Fibroblast of lung (primary cell): ENCODE results near the gene LRMDA. TPM values are rescaled to one million over a fixed set of nuclear protein-coding genes. Genes with fewer than 3 reads are reported as not detected.

ENCODE experiments used
- DNase-seq, 2 donors: peaks; one replicate each; pipeline versions ENCODE4 v3.0.0 to v3.0.0-alpha.2; 2010; ENCODE audit warnings: low read depth in 2 of 2
- H2AFZ ChIP-seq: 2 replicates; pipeline ENCODE4 v1.5.1; 2012; ENCODE audit warnings: low read length, control low read depth, inconsistent platforms
- H3K27ac ChIP-seq: 2 replicates; pipeline ENCODE4 v1.5.1; 2011; ENCODE audit warnings: low read length, control low read depth; ENCODE audit not compliant: insufficient read depth
- H3K27me3 ChIP-seq: 2 replicates; pipeline ENCODE4 v1.5.1; 2011; ENCODE audit warnings: mild to moderate bottlenecking, low read length; ENCODE audit not compliant: control insufficient read depth, insufficient read depth
- H3K36me3 ChIP-seq: 2 replicates; pipeline ENCODE4 v1.5.1; 2011; ENCODE audit warnings: low read length; ENCODE audit not compliant: control insufficient read depth, insufficient read depth
- H3K4me1 ChIP-seq: 2 replicates; pipeline ENCODE4 v1.5.1; 2011; ENCODE audit warnings: low read length; ENCODE audit not compliant: control insufficient read depth, insufficient read depth; ENCODE audit errors: extremely low read depth
- H3K4me2 ChIP-seq: 2 replicates; pipeline ENCODE4 v1.5.1; 2011; ENCODE audit warnings: low read length, control low read depth; ENCODE audit not compliant: insufficient read depth; ENCODE audit errors: extremely low read depth
- H3K4me3 ChIP-seq, 4 experiments: fragments of 200-600 bp in 1 of 4; sonication (generic) in 1 of 4; replicated peaks in 1 of 4; 2 replicates each; pipeline ENCODE4 v1.5.1; 2011 to 2016; ENCODE audit warnings: low read length in 4 of 4, low read depth in 3 of 4, mild to moderate bottlenecking in 3 of 4, control low read depth in 2 of 4, inconsistent platforms in 1 of 4, mixed read lengths in 1 of 4; ENCODE audit not compliant: insufficient read depth in 1 of 4; ENCODE audit errors: control extremely low read depth in 1 of 4
- H3K79me2 ChIP-seq: 2 replicates; pipeline ENCODE4 v1.5.1; 2012; ENCODE audit warnings: mild to moderate bottlenecking, low read length, inconsistent platforms; ENCODE audit not compliant: control insufficient read depth, insufficient read depth
- H3K9ac ChIP-seq: 2 replicates; pipeline ENCODE4 v1.5.1; 2011; ENCODE audit warnings: mild to moderate bottlenecking, low read length, control low read depth; ENCODE audit not compliant: insufficient read depth
- H3K9me3 ChIP-seq: 2 replicates; pipeline ENCODE4 v1.5.1; 2012; ENCODE audit warnings: low read depth, low read length; ENCODE audit not compliant: control insufficient read depth, insufficient read depth
- H4K20me1 ChIP-seq: 2 replicates; pipeline ENCODE4 v1.5.1; 2011; ENCODE audit warnings: low read length; ENCODE audit not compliant: control insufficient read depth, insufficient read depth; ENCODE audit errors: extremely low read depth
- EZH2 ChIP-seq: IDR thresholded peaks from 2 replicates; pipeline ENCODE4 v1.5.1; 2012; ENCODE audit warnings: low read length, control low read depth, mild to moderate bottlenecking; ENCODE audit errors: missing control alignments
- polyA plus RNA-seq, 2 donors: library from polyadenylated mRNA; depleted of rRNA in 1 of 2; stranded (reverse) in 1 of 2; unstranded in 1 of 2; fragments of >200 nt; gene quantifications; 2 replicates each; pipeline ENCODE4 v1.2.1, GENCODE V29; 2011 to 2012; ENCODE audit warnings: missing spikeins in 1 of 2
- total RNA-seq: library from RNA; depleted of rRNA; stranded (reverse); fragments of >200 nt; gene quantifications from 2 replicates; pipeline ENCODE4 v1.2.1, GENCODE V29; 2014
- TF ChIP-seq, protein P1 (sequence below), 2 donors: IDR thresholded peaks in 1 of 2; conservative IDR thresholded peaks in 1 of 2; 1 replicate in 1 of 2; 2 replicates in 1 of 2; pipeline ENCODE4 v1.5.1; 2011 to 2012; ENCODE audit warnings: low read length in 2 of 2, control low read depth in 1 of 2, inconsistent platforms in 1 of 2, low read depth in 1 of 2, mild to moderate bottlenecking in 1 of 2

The LRMDA gene
- total and polyA plus RNA-seq, 2 donors (not counting 1 experiment from before 2014, with no cell fraction given) = 1.7 to 2.0 TPM

DNA sequence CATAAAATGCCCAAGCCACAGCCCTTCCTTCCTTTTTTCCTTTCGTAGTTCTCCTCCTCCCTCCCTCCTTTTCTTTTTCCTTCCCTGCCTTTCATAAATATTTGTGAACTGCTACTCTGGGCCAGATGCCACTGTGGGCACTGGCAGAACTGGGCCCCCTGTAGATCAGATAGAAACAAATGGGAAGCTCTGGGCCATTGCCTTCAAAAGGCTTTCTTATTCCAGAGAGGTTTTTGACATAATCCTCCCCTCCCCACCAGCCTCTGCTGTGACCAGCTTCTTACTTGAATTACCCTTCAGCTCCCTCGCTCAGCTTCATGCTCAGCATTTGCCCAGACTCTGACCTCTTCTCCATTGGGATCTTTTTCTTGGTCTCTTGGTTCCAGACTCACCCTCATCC, 886.8 kb downstream of the LRMDA start:
- no peaks in the 10 kb centered on the region for H3K36me3 ChIP-seq
- H3K9me3 ChIP-seq = no peaks in the 10 kb centered on the region
- H3K4me2 ChIP-seq = no peak overlapping the region
- H4K20me1 ChIP-seq = no peaks in the 10 kb centered on the region
- H3K9ac ChIP-seq = no peak overlapping the region
- H3K4me3 ChIP-seq = no peak overlapping the region
- H3K4me1 ChIP-seq = no peaks in the 10 kb centered on the region
- no peaks in the 10 kb centered on the region for H3K27me3 ChIP-seq
- no peak for TF ChIP-seq EZH2
- TF ChIP-seq, protein P1, sequence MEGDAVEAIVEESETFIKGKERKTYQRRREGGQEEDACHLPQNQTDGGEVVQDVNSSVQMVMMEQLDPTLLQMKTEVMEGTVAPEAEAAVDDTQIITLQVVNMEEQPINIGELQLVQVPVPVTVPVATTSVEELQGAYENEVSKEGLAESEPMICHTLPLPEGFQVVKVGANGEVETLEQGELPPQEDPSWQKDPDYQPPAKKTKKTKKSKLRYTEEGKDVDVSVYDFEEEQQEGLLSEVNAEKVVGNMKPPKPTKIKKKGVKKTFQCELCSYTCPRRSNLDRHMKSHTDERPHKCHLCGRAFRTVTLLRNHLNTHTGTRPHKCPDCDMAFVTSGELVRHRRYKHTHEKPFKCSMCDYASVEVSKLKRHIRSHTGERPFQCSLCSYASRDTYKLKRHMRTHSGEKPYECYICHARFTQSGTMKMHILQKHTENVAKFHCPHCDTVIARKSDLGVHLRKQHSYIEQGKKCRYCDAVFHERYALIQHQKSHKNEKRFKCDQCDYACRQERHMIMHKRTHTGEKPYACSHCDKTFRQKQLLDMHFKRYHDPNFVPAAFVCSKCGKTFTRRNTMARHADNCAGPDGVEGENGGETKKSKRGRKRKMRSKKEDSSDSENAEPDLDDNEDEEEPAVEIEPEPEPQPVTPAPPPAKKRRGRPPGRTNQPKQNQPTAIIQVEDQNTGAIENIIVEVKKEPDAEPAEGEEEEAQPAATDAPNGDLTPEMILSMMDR (conservative IDR thresholded peaks at IDR 0.05 in 1 of 2, IDR thresholded peaks at IDR 0.05 in 1 of 2; ENCODE audit: low read depth in 1 of 2, low read length in 2 of 2) = no peak
- H3K79me2 ChIP-seq = no peaks in the 10 kb centered on the region
- no peak for DNase-seq
- no peak overlapping the region for H3K27ac ChIP-seq
- H2AFZ ChIP-seq = no peak overlapping the region

DNA sequence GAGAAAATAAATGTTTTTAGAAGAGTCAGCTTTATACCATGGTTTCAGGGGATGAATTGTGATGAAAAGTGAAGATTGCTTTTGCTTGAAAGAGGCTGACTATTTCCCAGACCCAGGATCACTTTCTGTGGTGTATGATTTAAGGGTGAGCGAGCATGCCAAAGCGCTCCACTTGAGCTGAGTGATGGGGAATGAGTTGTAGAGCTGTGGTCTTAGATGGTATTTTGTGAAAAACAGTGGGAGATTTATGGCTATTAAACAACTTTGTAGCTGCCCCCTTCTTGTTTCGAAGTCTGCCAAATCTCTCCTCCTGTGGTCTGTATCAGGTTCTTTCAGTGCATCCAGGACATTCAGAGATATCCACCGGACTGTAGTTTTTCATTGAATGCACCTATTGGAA, 888.2 kb downstream of the LRMDA start:
- no peak overlapping the region for H3K9ac ChIP-seq
- no peak overlapping the region for H3K4me2 ChIP-seq
- no peaks in the 10 kb centered on the region for H3K9me3 ChIP-seq
- H3K27ac ChIP-seq = no peak overlapping the region
- H3K4me3 ChIP-seq = no peak overlapping the region
- no peaks in the 10 kb centered on the region for H3K4me1 ChIP-seq
- H2AFZ ChIP-seq = no peak overlapping the region
- no peaks in the 10 kb centered on the region for H3K27me3 ChIP-seq
- H3K79me2 ChIP-seq = no peaks in the 10 kb centered on the region
- DNase-seq = peak in 1 of 2 donors; percentile 89
- H3K36me3 ChIP-seq = no peaks in the 10 kb centered on the region
- no peak for TF ChIP-seq EZH2
- TF ChIP-seq, protein P1 (conservative IDR thresholded peaks at IDR 0.05 in 1 of 2, IDR thresholded peaks at IDR 0.05 in 1 of 2; ENCODE audit: low read depth in 1 of 2, low read length in 2 of 2) = no peak
- H4K20me1 ChIP-seq = no peaks in the 10 kb centered on the region

DNA sequence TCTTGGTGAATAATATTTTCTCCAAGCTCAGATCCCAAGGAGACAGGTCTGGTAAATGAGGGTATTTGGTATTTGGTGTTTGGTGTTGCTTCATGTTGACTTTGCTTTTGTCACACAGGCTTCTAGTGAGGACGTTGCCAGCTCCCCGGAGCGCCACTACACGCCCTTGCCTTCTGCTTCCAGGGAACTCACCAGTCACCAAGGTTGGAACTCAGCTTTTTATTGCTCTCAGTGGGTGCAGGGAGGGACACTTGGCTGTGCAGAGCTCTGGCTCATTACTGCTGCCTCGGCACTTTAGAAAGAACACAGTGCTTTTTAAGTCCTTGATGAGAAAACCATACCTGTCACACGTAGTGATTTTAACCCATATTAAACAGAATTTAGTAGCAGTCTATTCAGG, 892.9 kb downstream of the LRMDA start:
- H3K27ac ChIP-seq = no peak overlapping the region
- no peak for TF ChIP-seq EZH2
- TF ChIP-seq, protein P1 (conservative IDR thresholded peaks at IDR 0.05 in 1 of 2, IDR thresholded peaks at IDR 0.05 in 1 of 2; ENCODE audit: low read depth in 1 of 2, low read length in 2 of 2) = no peak
- no peaks in the 10 kb centered on the region for H3K27me3 ChIP-seq
- no peaks in the 10 kb centered on the region for H3K36me3 ChIP-seq
- no peaks in the 10 kb centered on the region for H3K79me2 ChIP-seq
- DNase-seq = peak in 1 of 2 donors; percentile 3
- H3K4me2 ChIP-seq = no peak overlapping the region
- H3K4me3 ChIP-seq = no peak overlapping the region
- H3K9ac ChIP-seq = no peak overlapping the region
- no peaks in the 10 kb centered on the region for H3K9me3 ChIP-seq
- no peak overlapping the region for H2AFZ ChIP-seq
- no peaks in the 10 kb centered on the region for H4K20me1 ChIP-seq
- H3K4me1 ChIP-seq = no peaks in the 10 kb centered on the region
